Measurements from ENCODE around the gene MTCL1. TPM values are rescaled to one million over a fixed set of nuclear protein-coding genes. Genes with fewer than 3 reads are reported as not detected.

MTCL1 gene
- total RNA-seq, 1 experiment from 2014 or later, result 22.7 TPM

DNA sequence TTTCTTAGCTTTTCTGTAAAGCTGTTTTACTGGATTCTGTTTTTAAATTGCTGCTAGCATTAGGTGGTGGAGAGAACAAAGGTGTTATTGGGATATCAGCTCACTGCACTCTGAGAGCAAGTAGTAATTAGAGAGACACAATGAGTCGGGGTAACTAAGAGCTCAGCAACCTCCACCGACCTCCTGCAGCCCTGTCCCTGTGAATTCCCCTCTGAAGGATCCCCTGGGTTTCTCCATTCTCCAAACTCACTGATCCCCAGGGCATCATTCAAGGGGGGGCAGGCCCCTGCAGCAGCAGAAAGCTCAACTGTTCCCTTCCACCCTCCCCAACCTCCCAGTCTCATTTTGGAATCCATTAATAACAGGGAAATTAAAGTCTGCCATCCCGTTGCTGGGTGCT lies 73.0 kb downstream of the MTCL1 start:
- H3K79me2 ChIP-seq (ENCODE audit: insufficient read depth, low read length), result no peaks in the 10 kb centered on the region
- H3K9ac ChIP-seq (ENCODE audit: low read length), result no peak overlapping the region
- H3K4me1 ChIP-seq (ENCODE audit: control insufficient read depth in 1 of 2, insufficient read depth in 2 of 2, low read length in 2 of 2), result no peaks in the 10 kb centered on the region
- no peak for ATAC-seq
- no peak for DNase-seq (ENCODE audit: low read depth, low spot score)
- no peak overlapping the region for H3K4me2 ChIP-seq (ENCODE audit: low read length)
- H3K36me3 ChIP-seq (ENCODE audit: control insufficient read depth in 1 of 2, insufficient read depth in 2 of 2, low read length in 2 of 2), result no peaks in the 10 kb centered on the region
- ChIA-PET RAD21 (ENCODE audit: low non-redundant PET in 1 of 2, low total read pairs in 2 of 2, uncharacterized antibody in 2 of 2, unreplicated experiment in 2 of 2) (no interaction called here), CTCF (no interaction called here), POLR2A (no interaction called here)
- H3K9me3 ChIP-seq (ENCODE audit: control insufficient read depth in 1 of 2, insufficient read depth in 1 of 2, low read depth in 1 of 2, low read length in 2 of 2), result no peaks in the 10 kb centered on the region
- H3K9me2 ChIP-seq (ENCODE audit: insufficient read depth), result no peaks in the 10 kb centered on the region
- H3K27me3 ChIP-seq (ENCODE audit: insufficient read depth, low read length), result no peaks in the 10 kb centered on the region
- BruUV-seq (replicated peaks), result no TSS peak
- no peak overlapping the region for H3K27ac ChIP-seq (ENCODE audit: low read depth, low read length)
- TF ChIP-seq CBX3 (IDR thresholded peaks at IDR 0.05; ENCODE audit: low read depth) (no peak), EZH2 (IDR thresholded peaks at IDR 0.05) (no peak), TCF7L2 (IDR thresholded peaks at IDR 0.05; ENCODE audit: borderline replicate concordance, extremely low read depth, insufficient read depth, insufficient read length) (no peak), RAD21 (IDR thresholded peaks at IDR 0.05; ENCODE audit: low read depth) (no peak), YY1 (IDR thresholded peaks at IDR 0.05; ENCODE audit: extremely low read depth, insufficient replicate concordance, low read depth, low read length) (no peak), MAX (IDR thresholded peaks at IDR 0.05) (no peak), FOSL1 (IDR thresholded peaks at IDR 0.05; ENCODE audit: low read depth) (no peak), ELF1 (IDR thresholded peaks at IDR 0.05; ENCODE audit: borderline replicate concordance, low read depth) (no peak), ZBTB33 (IDR thresholded peaks at IDR 0.05; ENCODE audit: extremely low read depth, insufficient replicate concordance, low read length) (no peak), REST (IDR thresholded peaks at IDR 0.05; ENCODE audit: low read depth) (no peak), POLR2AphosphoS5 (IDR thresholded peaks at IDR 0.05; ENCODE audit: low read depth, low read length) (no peak), EZH2phosphoT487 (IDR thresholded peaks at IDR 0.05; ENCODE audit: borderline replicate concordance) (no peak)
- TF ChIP-seq, protein P1, sequence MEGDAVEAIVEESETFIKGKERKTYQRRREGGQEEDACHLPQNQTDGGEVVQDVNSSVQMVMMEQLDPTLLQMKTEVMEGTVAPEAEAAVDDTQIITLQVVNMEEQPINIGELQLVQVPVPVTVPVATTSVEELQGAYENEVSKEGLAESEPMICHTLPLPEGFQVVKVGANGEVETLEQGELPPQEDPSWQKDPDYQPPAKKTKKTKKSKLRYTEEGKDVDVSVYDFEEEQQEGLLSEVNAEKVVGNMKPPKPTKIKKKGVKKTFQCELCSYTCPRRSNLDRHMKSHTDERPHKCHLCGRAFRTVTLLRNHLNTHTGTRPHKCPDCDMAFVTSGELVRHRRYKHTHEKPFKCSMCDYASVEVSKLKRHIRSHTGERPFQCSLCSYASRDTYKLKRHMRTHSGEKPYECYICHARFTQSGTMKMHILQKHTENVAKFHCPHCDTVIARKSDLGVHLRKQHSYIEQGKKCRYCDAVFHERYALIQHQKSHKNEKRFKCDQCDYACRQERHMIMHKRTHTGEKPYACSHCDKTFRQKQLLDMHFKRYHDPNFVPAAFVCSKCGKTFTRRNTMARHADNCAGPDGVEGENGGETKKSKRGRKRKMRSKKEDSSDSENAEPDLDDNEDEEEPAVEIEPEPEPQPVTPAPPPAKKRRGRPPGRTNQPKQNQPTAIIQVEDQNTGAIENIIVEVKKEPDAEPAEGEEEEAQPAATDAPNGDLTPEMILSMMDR (IDR thresholded peaks at IDR 0.05 in 2 of 3, conservative IDR thresholded peaks at IDR 0.05 in 1 of 3; ENCODE audit: borderline replicate concordance in 1 of 3, insufficient read depth in 1 of 3, low read depth in 2 of 3, low read length in 2 of 3), result no peak
- no peaks in the 10 kb centered on the region for H4K20me1 ChIP-seq (ENCODE audit: insufficient read depth)
- intact Hi-C loops (cut with micrococcal nuclease), result no loop called here
- no peak overlapping the region for H2AFZ ChIP-seq (ENCODE audit: low read depth, low read length, poor library complexity, severe bottlenecking)
- no peak overlapping the region for H3K4me3 ChIP-seq (replicated peaks in 1 of 2; ENCODE audit: low read depth in 1 of 2, low read length in 2 of 2)

Data from HCT116 (cell line).